COLO668 (cell line): ENCODE data around the gene LRP5.
"Not testable (repeated sequence)": the region's sequence is repeated elsewhere in the genome, so short reads cannot be mapped to it uniquely, and the experiment has no call there.

Source experiments
- DNase-seq: peaks from one replicate; lab custom pipeline; 2025; ENCODE audit not compliant: unreplicated experiment; lab: John Stamatoyannopoulos, UW

LRP5 gene

DNA sequence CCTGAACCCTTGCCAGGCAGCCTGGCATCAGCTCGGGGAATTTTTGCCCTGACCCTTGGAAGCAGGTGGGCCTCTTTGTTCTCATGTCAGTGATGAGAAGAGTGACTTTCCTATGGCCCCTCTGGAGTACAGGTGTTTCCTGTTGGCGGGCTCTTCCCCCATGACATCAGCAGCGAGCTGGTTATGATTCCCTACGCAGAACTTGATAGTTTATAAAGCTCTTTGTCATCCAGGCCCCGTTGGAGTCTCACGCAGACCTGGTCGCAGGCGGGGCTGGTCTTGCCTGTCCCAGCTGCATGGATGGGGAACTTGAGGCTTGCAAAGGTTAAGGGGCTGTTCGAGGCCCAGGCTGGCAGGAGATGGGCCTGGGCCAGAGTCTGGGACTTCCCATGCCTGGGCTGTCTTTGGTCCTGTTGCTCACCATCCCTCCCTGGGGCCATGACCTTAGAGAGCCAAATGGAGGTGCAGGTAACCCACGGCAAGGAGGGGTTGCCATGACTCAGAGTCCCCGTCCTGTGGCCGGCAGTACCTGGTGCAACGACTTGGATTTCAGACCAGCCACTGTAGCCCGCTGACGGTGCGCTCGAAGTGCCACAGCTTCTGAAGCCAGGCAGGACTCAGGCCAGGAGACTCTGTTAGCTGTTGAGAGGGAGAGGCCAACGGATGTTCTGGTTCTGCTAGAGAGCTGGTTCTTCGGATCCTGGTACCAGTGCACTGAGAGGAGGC is 102.3 kb downstream of the LRP5 start:
- no peak for DNase-seq

DNA sequence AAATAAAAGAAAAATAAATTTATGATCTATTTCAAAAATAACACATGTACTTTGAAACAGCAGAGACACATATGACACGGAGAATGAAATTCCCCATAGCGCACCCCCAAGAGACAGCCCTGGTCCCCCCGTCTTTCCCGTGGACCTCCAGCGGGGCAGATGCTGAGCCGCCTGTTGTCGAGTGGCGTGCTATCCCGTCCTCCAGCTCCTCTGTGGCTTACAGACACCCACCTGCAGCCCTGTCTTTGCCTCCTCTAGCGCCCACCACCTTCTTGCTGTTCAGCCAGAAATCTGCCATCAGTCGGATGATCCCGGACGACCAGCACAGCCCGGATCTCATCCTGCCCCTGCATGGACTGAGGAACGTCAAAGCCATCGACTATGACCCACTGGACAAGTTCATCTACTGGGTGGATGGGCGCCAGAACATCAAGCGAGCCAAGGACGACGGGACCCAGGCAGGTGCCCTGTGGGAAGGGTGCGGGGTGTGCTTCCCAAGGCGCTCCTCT is 103.7 kb downstream of the LRP5 start:
- no peak for DNase-seq

DNA sequence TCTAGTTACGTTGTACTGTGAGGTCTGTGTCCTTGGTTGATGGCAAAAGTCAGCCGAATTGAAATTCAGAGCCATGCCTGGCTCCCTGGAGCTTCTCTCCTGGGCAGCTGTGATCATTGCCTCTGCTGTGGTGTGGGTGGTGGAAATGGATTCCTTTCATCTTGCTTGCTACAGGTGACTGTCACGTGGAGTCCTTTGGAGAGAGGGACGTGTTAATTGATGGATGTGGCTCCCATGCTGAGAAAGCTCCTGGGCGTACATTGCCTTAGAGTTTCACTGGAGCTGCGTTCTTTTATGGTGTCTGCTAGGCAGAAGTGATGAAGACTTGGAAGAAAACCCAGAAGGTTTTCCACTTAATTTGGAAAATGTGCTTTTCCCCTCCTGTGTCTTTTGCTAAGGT is 106.3 kb downstream of the LRP5 start:
- DNase-seq, result no peak

DNA sequence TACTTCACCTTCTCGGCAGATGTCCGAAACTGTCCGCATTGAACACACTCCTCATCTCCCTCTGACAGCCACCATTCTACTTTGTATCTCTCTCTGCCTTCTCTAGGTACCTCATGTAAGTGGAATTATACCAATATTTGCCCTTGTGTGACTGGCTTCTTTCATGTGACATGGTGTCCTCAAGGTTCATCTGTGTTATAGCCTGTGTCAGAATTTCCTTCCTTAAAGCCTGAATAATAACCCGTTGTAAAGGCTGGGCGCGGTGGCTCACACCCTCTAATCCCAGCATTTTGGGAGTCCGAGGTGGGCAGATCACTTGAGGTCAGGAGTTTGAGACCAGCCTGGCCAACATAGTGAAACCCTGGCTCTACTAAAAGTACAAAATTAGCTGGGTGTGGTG is 107.8 kb downstream of the LRP5 start:
- no peak for DNase-seq

DNA sequence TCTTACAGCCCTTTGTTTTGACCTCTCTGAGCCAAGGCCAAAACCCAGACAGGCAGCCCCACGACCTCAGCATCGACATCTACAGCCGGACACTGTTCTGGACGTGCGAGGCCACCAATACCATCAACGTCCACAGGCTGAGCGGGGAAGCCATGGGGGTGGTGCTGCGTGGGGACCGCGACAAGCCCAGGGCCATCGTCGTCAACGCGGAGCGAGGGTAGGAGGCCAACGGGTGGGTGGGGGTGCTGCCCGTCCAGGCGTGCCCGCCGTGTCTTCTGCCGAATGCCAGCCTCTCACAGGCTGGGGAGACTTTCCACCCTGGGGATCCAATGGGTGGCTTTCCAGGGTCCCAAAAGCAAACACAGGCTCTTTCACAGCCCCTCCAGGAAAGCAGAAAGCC is 111.1 kb downstream of the LRP5 start:
- no peak for DNase-seq

DNA sequence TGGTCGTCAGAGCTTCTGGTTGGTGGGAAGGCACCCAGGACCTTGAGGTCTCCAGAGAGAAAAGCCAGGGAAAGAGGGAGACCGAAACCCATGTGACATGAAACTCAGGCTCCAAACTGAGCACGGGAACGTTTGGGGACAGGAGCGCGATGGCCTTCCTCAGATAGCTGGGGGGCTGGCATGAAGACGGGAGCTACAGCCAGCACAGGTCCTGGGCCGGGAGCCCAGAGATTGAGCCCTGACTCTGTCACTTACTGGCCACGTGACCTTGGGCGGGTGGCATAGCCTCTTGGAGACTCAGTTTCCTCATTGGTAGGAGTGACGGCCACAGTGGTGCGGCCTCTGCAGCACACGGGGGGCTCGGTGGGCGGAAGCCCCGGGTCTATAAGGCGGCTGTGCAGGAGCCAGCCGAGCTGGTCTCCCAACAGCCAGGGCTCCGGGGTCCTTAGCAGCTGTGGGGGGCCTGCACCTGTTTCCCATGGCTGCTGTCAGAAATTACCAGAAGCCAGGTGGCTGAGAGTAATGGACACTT is 111.8 kb downstream of the LRP5 start:
- no peak for DNase-seq

DNA sequence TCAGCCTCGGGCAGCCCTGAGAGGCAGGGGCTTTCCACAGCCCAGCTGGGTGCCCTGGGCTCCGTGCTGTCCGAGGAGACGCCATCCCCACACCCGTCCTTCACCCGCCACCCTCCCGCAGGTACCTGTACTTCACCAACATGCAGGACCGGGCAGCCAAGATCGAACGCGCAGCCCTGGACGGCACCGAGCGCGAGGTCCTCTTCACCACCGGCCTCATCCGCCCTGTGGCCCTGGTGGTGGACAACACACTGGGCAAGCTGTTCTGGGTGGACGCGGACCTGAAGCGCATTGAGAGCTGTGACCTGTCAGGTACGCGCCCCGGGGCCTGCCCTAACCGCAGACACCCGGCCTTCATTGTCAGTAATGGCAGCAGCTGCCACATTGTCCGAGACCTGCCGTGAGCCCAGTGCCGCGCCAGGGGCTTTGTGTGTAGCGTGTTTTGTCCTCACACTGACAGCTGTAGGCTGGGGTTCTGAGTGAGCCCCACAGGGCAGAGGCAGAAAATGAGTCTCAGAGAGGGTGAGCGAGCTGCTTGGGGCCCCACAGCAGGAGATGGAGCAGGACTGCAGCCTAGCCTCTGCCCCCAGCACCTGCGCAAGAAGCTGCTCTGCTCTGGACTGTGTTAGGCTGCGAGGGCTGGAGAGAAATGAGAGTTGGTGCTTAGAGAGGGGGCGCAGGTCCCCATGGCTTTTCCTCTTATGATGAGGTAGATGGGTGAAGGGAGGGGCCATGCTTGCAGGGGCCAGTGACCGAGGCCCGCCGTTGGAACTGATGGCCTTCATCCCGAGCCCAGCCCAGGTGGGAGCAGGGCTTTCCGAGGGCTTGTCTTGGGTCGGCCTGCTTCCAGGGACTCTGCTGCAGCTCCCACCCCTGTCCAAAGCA is 112.8 kb downstream of the LRP5 start:
- no peak for DNase-seq

DNA sequence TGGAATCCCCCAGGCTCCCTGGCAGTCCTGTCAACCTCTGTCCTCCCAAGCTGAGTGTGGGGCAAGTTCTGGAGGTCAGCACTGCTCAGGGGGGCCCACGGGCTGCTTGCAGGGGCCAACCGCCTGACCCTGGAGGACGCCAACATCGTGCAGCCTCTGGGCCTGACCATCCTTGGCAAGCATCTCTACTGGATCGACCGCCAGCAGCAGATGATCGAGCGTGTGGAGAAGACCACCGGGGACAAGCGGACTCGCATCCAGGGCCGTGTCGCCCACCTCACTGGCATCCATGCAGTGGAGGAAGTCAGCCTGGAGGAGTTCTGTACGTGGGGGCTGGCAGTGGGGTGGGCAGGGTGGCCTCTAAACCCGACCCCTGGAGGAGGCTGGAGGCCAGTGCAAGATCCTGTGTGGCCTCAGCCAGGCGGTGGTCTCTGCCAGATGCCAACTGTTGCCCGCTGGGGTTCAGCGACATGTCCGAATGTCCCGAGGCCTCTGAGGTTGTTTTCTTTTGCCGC is 113.5 kb downstream of the LRP5 start:
- DNase-seq, result no peak

DNA sequence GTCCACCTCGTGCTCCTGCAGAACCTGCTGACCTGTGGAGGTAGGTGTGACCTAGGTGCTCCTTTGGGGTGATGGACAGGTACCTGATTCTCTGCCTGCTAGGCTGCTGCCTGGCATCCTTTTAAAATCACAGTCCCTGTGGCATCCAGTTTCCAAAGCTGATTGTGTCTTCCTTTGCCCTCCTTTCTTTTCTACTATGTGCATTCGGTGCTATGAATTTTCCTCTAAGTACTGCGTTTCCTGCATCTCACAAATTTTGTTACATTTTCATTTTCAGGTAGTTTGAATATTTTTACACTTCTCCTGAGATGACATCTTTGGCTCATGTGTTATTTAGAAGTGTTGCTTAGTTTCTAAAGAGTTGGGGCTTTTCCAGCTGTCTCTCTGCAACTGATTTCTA is 117.3 kb downstream of the LRP5 start:
- DNase-seq, result no peak

DNA sequence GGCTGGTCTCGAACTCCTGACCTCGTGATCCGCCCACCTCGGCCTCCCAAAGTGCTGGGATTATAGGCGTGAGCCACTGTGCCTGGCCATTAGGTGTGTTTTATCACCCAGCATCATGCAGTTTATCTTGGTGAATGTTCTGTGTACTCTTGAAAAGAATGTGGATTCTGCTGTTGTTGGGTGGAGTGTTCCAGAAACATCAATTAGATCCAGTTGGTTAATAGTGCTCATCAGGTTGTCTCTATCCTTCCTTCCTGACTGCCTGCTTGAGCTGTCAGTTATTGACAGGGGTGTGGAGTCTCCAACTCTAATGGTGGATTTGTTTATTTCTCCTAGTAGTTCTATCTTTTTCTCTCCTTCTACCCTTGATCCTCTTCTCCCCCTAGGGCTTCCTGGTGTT is 118.0 kb downstream of the LRP5 start:
- DNase-seq, result no peak

DNA sequence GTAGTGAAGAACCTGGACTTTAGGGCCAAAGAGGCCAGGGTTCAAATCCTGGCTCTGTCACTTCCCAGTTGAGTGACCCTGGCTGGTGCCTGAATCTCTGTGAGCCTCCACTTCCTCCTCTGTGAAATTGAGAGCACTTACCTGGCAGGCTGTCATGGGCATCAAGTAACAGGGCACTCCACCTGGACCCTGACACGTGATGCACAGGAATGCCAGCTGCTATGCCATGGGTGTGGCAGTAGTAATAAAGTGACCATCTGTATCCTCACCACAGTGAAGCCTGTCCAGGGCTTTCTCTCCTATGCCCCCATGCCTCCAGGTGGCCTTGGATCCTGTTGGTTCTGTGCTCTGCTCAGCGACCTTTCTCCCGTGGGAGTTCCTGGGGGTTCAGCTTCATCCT is 118.4 kb downstream of the LRP5 start:
- peak; percentile 62 for DNase-seq

DNA sequence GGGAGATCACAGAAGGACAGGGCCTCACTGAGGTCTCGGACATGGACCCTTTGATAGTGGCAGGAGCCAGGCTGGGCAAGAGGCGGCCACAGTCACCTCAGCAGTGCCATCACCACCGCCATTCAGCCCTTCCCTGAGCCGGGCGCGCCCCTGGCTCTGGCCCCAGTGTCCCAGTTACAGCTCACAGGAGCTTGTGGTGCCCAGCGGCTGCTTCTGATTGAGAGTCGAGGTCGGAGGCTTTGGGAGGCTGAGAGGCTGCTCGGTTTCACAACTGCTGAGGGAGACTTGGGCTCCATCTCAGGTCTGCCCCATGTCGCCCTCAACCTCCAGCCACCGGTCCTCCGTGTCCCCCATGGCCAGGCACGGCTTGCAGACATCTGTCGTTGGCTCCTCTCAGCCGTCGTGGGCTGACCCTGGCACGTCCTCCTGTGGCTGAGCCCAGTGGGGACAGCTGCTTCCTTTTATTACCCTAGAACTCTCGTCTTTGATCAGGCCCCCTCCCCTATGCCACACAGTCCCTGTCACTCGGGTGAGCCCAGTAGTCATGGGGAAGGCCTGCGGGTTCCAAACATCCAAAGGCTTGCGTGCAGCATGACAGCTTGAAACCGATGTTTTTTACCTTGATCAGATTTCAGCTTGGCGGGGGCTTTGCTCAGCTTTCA is 119.7 kb downstream of the LRP5 start:
- DNase-seq, result no peak

DNA sequence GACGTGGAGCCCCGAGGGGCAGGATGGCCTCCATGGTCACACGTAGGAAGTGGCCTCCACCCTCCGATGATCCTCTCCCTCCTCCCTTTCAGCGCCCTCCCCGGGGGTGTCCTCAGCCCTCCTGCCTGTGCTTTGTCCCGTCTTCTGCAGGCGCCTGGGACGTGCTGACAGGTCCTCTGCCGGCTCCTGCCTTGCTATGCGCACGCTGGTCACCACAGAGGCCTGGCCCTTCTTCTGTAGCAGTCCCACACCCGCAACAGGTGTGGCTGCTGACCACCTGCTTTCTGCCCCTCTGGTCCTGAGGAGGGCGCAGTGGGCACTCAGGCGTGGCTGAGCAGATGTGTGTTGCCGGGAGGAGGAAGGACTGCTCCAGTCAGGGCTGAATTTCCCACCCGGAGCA is 120.5 kb downstream of the LRP5 start:
- peak; percentile 40 for DNase-seq

DNA sequence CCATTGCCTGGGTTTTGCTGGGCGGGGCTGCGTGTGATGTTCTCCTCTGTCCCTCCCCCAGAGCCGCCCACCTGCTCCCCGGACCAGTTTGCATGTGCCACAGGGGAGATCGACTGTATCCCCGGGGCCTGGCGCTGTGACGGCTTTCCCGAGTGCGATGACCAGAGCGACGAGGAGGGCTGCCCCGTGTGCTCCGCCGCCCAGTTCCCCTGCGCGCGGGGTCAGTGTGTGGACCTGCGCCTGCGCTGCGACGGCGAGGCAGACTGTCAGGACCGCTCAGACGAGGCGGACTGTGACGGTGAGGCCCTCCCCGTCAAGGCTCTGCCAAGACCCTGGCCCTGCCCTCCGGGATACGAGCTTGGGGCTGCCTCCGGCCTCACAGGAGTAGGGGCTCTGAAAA is 121.2 kb downstream of the LRP5 start:
- DNase-seq, result no peak

DNA sequence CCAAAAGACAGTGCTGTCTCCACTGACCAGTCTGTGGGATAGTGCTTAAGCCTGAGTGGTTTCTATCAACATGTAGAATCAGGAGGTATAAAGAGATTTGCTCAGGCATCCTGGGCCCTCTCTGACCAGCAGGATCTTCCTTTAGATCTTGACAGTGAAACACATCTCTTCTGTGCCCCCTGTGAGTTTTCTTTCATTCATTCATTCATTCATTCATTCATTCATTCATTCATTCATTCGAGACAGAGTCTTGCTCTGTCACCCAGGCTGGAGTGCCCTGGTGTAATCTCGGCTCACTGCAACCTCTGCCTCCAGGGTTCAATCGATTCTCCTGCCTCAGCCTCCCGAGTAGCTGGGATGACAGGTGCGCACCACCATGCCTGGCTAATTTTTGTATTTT is 121.8 kb downstream of the LRP5 start:
- not testable (repeated sequence) for DNase-seq

DNA sequence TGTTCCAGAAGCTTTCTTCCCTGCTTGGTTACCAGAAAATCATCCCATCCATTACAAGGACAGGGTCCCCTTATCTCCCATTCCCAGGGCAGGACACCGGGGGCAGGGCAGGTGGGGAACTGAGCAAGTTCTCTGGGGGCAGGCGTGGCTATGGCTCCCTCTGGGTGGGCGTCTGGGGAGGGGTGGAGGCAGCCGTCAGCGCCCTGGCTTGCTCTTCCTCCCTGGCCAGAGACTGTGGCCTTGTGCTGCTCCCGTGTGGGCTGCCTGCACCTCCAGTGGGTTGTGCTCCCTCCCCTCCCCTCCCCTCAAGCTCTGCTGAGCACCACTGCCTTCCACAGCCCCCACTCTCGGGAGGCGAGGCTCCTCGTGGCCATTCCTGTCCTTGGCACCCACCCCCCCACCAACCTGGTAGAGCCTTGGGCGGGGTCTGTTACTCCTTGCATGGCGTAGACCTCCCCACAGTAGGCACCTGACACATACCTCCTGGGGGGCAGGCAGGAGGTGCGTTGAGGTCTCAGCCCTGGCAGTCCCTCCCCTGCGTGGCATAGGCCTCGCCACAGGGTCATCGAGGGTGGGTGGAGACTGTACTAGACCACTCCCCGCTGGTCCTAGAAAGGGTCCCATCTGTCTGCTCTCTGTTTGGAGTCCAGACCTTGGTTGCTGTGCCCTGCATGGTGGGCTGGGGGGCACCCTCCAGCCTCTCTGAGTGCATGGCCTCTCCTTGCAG is 123.9 kb downstream of the LRP5 start:
- DNase-seq, result no peak

DNA sequence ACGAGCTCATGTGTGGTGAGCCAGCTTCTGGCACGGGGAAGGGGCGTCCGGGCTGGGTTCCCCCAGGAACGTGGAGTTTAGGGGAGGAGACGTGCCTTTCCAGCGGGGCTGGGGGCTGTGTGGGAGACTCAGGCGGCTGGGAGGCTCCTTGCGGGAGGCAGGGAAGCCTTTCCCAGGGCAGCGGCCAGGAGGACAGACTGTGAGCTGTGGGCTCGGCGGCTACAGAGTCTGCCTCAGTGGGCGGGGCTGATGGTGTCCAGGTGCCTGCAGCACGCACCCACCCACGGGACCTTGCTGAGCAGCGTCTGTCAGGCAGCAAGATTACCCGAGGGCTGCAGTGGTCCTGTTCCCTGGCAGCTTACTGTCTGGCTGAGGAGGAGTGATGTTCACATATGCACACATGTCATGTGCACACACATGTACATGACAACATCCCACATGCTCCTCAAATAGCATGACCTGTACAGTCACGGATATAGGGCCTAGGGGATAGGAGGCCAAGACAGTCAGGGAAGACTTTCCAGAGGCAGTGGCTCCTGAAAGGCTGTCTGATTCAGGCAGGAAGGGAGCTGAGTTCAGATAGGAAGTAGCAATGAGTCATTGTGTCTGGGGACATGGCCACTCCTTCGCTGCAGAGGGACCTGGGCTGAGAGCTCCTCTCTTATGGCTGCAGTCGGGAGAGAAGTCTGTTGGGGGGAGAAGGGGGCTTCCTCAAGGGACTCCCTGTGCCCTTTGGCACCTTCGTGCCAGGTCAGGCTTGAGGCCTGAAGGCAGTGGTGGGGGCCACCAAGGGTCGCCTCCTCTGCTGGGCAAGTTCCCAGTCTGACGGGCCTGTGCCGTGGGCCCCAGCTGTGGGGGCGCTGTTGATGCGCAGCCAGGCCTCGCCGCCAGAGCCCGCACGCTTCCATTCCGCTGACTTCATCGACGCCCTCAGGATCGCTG is 124.9 kb downstream of the LRP5 start:
- no peak for DNase-seq

DNA sequence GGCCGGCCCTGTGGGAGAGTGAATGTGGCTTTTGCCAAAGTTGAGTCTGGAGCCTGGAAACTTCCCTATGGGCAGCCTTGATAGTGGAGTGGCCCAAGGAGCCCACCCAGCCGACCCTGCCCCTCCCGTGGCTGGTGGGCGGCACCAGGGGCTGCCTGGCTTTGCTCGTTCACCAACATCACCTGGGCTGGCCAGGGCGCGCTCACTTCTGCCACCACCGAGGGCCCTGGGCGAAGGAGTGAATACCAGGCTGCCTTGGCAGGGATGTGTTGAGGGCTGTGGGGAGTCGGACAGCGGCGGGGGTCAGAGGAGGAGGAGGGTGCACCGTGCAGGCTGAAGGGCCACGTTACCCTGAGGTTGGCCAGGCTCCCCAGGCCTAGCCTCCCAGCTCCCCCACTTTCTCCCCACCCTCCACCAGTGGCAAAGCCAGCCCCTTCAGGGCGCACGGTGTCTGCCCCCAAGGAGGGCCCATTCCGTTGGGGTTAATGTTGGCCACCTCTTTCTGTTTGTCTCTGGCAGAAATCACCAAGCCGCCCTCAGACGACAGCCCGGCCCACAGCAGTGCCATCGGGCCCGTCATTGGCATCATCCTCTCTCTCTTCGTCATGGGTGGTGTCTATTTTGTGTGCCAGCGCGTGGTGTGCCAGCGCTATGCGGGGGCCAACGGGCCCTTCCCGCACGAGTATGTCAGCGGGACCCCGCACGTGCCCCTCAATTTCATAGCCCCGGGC is 125.7 kb downstream of the LRP5 start:
- DNase-seq, result no peak
